Smooth muscle cell (in vitro differentiated cells): ENCODE results near the gene FBXL19. TPM values are rescaled to one million over a fixed set of nuclear protein-coding genes. Genes with fewer than 3 reads are reported as not detected.
A peak's percentile ranks its signal among the peaks of the same experiment; 100 is the strongest.

Experiments used
- DNase-seq: peaks from one replicate; lab custom pipeline; 2025; ENCODE audit not compliant: unreplicated experiment; lab: John Stamatoyannopoulos, UW
- H2AFZ ChIP-seq: fragments of 200-600 bp; sonication (generic); 2 replicates; pipeline ENCODE4 v1.6.0; 2016; ENCODE audit warnings: antibody characterized with exemption, low read depth, mild to moderate bottlenecking
- H3F3A ChIP-seq: fragments of 200-600 bp; sonication (generic); 2 replicates; pipeline ENCODE4 v1.6.0; 2017; ENCODE audit warnings: antibody characterized with exemption, low read depth
- H3K27ac ChIP-seq: fragments of 200-600 bp; sonication (generic); 2 replicates; pipeline ENCODE4 v1.5.1; 2016; ENCODE audit warnings: low read depth, mild to moderate bottlenecking
- H3K27me3 ChIP-seq: fragments of 200-600 bp; sonication (generic); 2 replicates; pipeline ENCODE4 v1.6.1; 2016; ENCODE audit warnings: low read depth, mild to moderate bottlenecking
- H3K36me3 ChIP-seq: fragments of 200-600 bp; sonication (generic); 2 replicates; pipeline ENCODE4 v1.5.1; 2016; ENCODE audit warnings: low read depth
- H3K4me1 ChIP-seq: fragments of 200-600 bp; sonication (generic); 2 replicates; pipeline ENCODE4 v1.5.1; 2016; ENCODE audit warnings: low read depth
- H3K4me2 ChIP-seq: fragments of 200-600 bp; sonication (generic); 2 replicates; pipeline ENCODE4 v1.6.0; 2016; ENCODE audit warnings: mild to moderate bottlenecking
- H3K4me3 ChIP-seq: fragments of 200-600 bp; sonication (generic); 2 replicates; pipeline ENCODE4 v1.5.1; 2016; ENCODE audit warnings: mild to moderate bottlenecking
- H3K79me2 ChIP-seq: fragments of 200-600 bp; sonication (generic); 2 replicates; pipeline ENCODE4 v1.6.0; 2016; ENCODE audit warnings: low read depth, mild to moderate bottlenecking
- H3K9ac ChIP-seq: fragments of 200-600 bp; sonication (generic); 2 replicates; pipeline ENCODE4 v1.6.0; 2016; ENCODE audit warnings: low read depth
- H3K9me3 ChIP-seq: fragments of 200-600 bp; sonication (generic); replicated peaks from 2 replicates; pipeline ENCODE4 v1.5.1; 2016; ENCODE audit warnings: low read depth
- H4K20me1 ChIP-seq: fragments of 200-600 bp; sonication (generic); 2 replicates; pipeline ENCODE4 v1.6.0; 2016; ENCODE audit warnings: low read depth
- WGBS: methylation state at CpG from one replicate; pipeline ENCODE4 v1.1.7; 2016; ENCODE audit warnings: low lambda C conversion rate; 5-methylcytosine and 5-hydroxymethylcytosine counted together
- polyA plus RNA-seq: library from polyadenylated mRNA; unstranded; fragments of >200 nt; fragmentation: Nextera tagmentation; extraction: Ambion mirVana; gene quantifications from 2 replicates; pipeline ENCODE4 v1.2.1, GENCODE V29; 2016
- total RNA-seq: library from RNA; depleted of rRNA; stranded (reverse); fragments of >200 nt; gene quantifications from 2 replicates; pipeline ENCODE4 v1.2.3, GENCODE V29; 2014
- TF ChIP-seq, protein P1 (sequence below): fragments of 200-600 bp; sonication (generic); IDR thresholded peaks from 2 replicates; pipeline ENCODE4 v1.5.1; 2017; ENCODE audit warnings: borderline replicate concordance, mild to moderate bottlenecking, antibody characterized with exemption; ENCODE audit not compliant: insufficient read depth, poor library complexity, severe bottlenecking

Gene FBXL19
- total and polyA plus RNA-seq, 2 experiments from 2014 or later, result 1.3 to 4.5 TPM

DNA sequence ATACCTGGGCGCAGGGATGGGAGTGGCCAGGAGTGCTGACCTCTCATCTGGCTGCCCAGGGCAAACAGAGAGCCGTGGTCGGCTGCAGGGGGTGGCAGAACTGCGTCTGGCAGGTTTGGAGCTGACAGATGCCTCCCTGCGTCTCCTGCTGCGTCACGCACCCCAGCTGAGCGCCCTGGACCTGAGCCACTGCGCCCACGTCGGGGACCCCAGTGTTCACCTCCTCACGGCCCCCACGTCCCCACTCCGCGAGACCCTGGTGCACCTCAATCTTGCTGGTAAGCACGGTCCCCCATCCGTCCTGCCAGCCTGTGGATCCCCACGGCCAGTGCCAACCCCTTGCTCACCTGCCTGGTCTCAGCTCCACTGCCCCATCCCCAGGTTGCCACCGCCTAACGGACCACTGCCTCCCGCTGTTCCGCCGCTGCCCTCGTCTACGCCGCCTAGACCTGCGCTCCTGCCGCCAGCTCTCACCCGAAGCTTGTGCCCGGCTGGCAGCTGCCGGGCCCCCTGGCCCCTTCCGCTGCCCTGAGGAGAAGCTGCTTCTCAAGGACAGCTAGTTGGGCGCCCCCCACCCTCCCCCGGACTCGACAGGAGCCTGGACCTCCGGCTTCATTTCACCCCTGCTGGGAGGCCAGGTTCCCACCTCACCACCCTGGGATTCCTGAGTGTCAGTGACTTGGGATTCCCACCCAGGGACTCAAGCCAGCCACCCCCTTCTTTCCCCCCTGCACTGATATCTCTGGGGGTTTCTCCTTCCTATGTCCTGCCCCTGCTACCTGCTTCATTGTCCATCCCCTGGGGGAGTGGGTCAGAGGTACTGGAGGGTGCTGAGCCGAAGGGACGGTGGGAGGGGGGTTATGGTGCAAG lies 23.5 kb downstream of the FBXL19 start:
- Histone ChIP-seq H3K4me2 (no peak overlapping the region), H3K9me3 (no peaks in the 10 kb centered on the region), H3K27ac (peak overlapping the region; percentile 99), H3K36me3 (no peaks in the 10 kb centered on the region), H3K27me3 (no peaks in the 10 kb centered on the region), H4K20me1 (peaks cover 12% of the 10 kb centered on the region), H3K9ac (no peak overlapping the region), H2AFZ (no peak overlapping the region), H3F3A (peaks cover 3% of the 10 kb centered on the region), H3K4me3 (no peak overlapping the region), H3K79me2 (peaks cover 3% of the 10 kb centered on the region), H3K4me1 (peaks cover 9% of the 10 kb centered on the region)
- WGBS, result 94% methylated on average over 35 of the region's 38 CpGs
- DNase-seq, result no peak
- TF ChIP-seq, protein P1, sequence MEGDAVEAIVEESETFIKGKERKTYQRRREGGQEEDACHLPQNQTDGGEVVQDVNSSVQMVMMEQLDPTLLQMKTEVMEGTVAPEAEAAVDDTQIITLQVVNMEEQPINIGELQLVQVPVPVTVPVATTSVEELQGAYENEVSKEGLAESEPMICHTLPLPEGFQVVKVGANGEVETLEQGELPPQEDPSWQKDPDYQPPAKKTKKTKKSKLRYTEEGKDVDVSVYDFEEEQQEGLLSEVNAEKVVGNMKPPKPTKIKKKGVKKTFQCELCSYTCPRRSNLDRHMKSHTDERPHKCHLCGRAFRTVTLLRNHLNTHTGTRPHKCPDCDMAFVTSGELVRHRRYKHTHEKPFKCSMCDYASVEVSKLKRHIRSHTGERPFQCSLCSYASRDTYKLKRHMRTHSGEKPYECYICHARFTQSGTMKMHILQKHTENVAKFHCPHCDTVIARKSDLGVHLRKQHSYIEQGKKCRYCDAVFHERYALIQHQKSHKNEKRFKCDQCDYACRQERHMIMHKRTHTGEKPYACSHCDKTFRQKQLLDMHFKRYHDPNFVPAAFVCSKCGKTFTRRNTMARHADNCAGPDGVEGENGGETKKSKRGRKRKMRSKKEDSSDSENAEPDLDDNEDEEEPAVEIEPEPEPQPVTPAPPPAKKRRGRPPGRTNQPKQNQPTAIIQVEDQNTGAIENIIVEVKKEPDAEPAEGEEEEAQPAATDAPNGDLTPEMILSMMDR, result no peak

DNA sequence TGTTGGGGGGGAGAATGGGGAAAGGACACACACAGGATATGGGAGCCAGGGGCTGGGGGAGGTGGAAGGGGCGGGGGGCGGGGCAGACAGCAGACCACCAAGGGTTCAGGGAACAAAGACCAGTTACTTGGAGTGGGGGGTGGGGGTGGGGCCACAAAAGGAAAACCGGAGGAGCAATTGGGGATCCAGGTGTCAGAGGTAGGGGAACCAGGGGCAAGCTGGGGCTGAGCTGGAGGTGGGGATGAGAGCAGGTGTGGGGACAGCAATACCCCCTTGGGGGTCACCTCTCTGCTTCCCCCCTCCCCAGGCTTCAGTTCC lies 24.1 kb downstream of the FBXL19 start:
- peak overlapping the region; percentile 91 for H3K9ac ChIP-seq
- DNase-seq, result no peak
- H3K36me3 ChIP-seq, result no peaks in the 10 kb centered on the region
- H3K27me3 ChIP-seq, result no peaks in the 10 kb centered on the region
- H4K20me1 ChIP-seq, result peaks cover 12% of the 10 kb centered on the region
- no peak overlapping the region for H2AFZ ChIP-seq
- peaks cover 9% of the 10 kb centered on the region for H3K4me1 ChIP-seq
- H3K9me3 ChIP-seq, result no peaks in the 10 kb centered on the region
- H3K4me3 ChIP-seq, result peak overlapping the region; percentile 97
- peaks cover 3% of the 10 kb centered on the region for H3K79me2 ChIP-seq
- peak overlapping the region; percentile 99 for H3K27ac ChIP-seq
- no peak overlapping the region for H3K4me2 ChIP-seq
- 80% methylated on average over 2 of the region's 3 CpGs for WGBS
- TF ChIP-seq, protein P1, result no peak
- H3F3A ChIP-seq, result peaks cover 3% of the 10 kb centered on the region

DNA sequence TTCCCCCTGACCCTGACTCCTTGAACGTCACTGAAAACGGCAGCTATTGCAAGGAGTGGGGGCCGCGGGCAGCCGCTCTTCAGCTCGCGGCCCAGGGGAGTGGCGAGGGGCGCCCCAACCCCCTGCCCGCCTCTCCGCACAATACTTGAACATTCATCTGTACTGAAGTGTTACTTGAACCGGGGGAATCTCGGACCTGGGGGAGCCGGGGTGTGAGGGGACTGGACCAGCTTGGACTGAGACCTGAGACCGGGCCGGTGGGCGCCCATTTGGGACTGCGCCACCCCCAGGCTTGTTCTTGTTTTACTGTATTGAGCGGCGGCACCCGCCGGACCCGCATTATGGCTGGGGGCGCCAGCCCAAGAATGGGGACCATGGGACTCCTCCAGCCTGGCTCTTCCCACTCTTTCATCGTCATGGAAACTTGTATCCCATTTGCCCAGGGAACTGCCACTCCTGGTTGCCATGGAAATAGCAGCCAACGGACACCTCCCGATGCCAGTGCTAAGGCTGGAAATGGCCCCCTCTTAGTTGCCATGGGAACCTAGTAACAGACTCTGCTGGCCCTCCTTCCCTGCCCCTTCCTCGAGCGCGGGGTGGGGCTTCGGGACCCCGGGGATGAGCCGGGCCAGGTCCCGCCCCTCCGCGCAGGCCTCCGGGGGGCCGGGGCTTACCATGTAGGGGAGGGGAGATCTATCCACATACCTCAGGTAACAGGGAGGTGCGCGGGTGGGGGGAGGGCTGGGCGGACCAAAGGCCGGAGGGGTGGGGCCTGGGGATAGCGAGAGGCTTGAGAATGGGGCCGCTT lies 24.7 kb downstream of the FBXL19 start:
- no peaks in the 10 kb centered on the region for H3K9me3 ChIP-seq
- H3K27ac ChIP-seq, result peak overlapping the region; percentile 99
- peak overlapping the region; percentile 92 for H3K4me2 ChIP-seq
- DNase-seq, result peak; percentile 83
- H2AFZ ChIP-seq, result peak overlapping the region; percentile 22
- H4K20me1 ChIP-seq, result peaks cover 17% of the 10 kb centered on the region
- peak overlapping the region; percentile 97 for H3K4me3 ChIP-seq
- peaks cover 3% of the 10 kb centered on the region for H3F3A ChIP-seq
- H3K4me1 ChIP-seq, result peaks cover 9% of the 10 kb centered on the region
- peaks cover 3% of the 10 kb centered on the region for H3K79me2 ChIP-seq
- no peaks in the 10 kb centered on the region for H3K36me3 ChIP-seq
- peak overlapping the region; percentile 91 for H3K9ac ChIP-seq
- WGBS, result 28% methylated on average over 37 of the region's 44 CpGs
- H3K27me3 ChIP-seq, result no peaks in the 10 kb centered on the region
- TF ChIP-seq, protein P1, result no peak
